H9 (cell line): ENCODE measurements around the gene LRP1B. TPM values are rescaled to one million over a fixed set of nuclear protein-coding genes. Genes with fewer than 3 reads are reported as not detected.

Experiments used
- DNase-seq: peaks from one replicate; pipeline ENCODE4 v3.0.0-alpha.2; 2017
- H2AFZ ChIP-seq: one replicate; pipeline ENCODE4 v1.6.1; 2013; ENCODE audit warnings: mild to moderate bottlenecking, low read length, control low read depth, moderate library complexity
- H2AK5ac ChIP-seq: 2 replicates; pipeline ENCODE4 v1.6.1; 2013; ENCODE audit warnings: low read length, control low read depth, mixed read lengths; ENCODE audit not compliant: insufficient read length
- H2BK120ac ChIP-seq: one replicate; pipeline ENCODE4 v1.6.1; 2013; ENCODE audit warnings: low read depth, mild to moderate bottlenecking, low read length, control low read depth, inconsistent platforms; ENCODE audit not compliant: poor library complexity, severe bottlenecking
- H2BK12ac ChIP-seq: 2 replicates; pipeline ENCODE4 v1.6.1; 2013; ENCODE audit warnings: low read length, control low read depth, mixed read lengths, low read depth; ENCODE audit not compliant: insufficient read length
- H2BK15ac ChIP-seq: 2 replicates; pipeline ENCODE4 v1.6.1; 2013; ENCODE audit warnings: low read depth, low read length, control low read depth
- H2BK20ac ChIP-seq: one replicate; pipeline ENCODE4 v1.6.1; 2013; ENCODE audit warnings: low read depth, mild to moderate bottlenecking, low read length, control low read depth, inconsistent platforms; ENCODE audit not compliant: poor library complexity, severe bottlenecking
- H2BK5ac ChIP-seq: 2 replicates; pipeline ENCODE4 v1.6.1; 2013; ENCODE audit warnings: low read length, control low read depth, mixed read lengths; ENCODE audit not compliant: insufficient read length
- H3K14ac ChIP-seq: 2 replicates; pipeline ENCODE4 v1.6.1; 2013; ENCODE audit warnings: low read length, control low read depth; ENCODE audit not compliant: insufficient read depth
- H3K18ac ChIP-seq: 2 replicates; pipeline ENCODE4 v1.6.1; 2013; ENCODE audit warnings: low read depth, mild to moderate bottlenecking, mixed read lengths, low read length, control low read depth; ENCODE audit not compliant: insufficient read length
- H3K23ac ChIP-seq: 2 replicates; pipeline ENCODE4 v1.6.1; 2013; ENCODE audit warnings: low read length, control low read depth, mixed read lengths, low read depth; ENCODE audit not compliant: insufficient read length
- H3K23me2 ChIP-seq: 2 replicates; pipeline ENCODE4 v1.6.1; 2013; ENCODE audit warnings: low read depth, mild to moderate bottlenecking, mixed read lengths, low read length, control low read depth; ENCODE audit not compliant: insufficient read length, poor library complexity, severe bottlenecking
- H3K27ac ChIP-seq: 2 replicates; pipeline ENCODE4 v1.5.1; 2013; ENCODE audit warnings: low read length, control low read depth, mixed read lengths, low read depth; ENCODE audit not compliant: insufficient read length
- H3K27me3 ChIP-seq: 2 replicates; pipeline ENCODE4 v1.6.1; 2013; ENCODE audit warnings: low read length, control low read depth, inconsistent platforms; ENCODE audit not compliant: insufficient read depth
- H3K4ac ChIP-seq: 2 replicates; pipeline ENCODE4 v1.6.1; 2013; ENCODE audit warnings: low read depth, mild to moderate bottlenecking, control low read depth, inconsistent platforms, low read length, moderate library complexity
- H3K4me1 ChIP-seq: 2 replicates; pipeline ENCODE4 v1.6.1; 2013; ENCODE audit warnings: low read length, control low read depth, inconsistent platforms; ENCODE audit not compliant: insufficient read depth
- H3K4me2 ChIP-seq: 2 replicates; pipeline ENCODE4 v1.6.1; 2013; ENCODE audit warnings: low read length, control low read depth, mixed read lengths; ENCODE audit not compliant: insufficient read length, insufficient read depth
- H3K56ac ChIP-seq: 2 replicates; pipeline ENCODE4 v1.6.1; 2013; ENCODE audit warnings: low read depth, mild to moderate bottlenecking, mixed read lengths, low read length, control low read depth; ENCODE audit not compliant: insufficient read length
- H3K79me1 ChIP-seq: 2 replicates; pipeline ENCODE4 v1.6.1; 2013; ENCODE audit warnings: low read depth, mild to moderate bottlenecking, moderate library complexity, low read length, control low read depth, inconsistent platforms; ENCODE audit not compliant: insufficient read depth, poor library complexity, severe bottlenecking
- H3K79me2 ChIP-seq: 2 replicates; pipeline ENCODE4 v1.6.1; 2013; ENCODE audit warnings: low read length, control low read depth, inconsistent platforms; ENCODE audit not compliant: insufficient read depth
- H3K9ac ChIP-seq: 2 replicates; pipeline ENCODE4 v1.6.1; 2013; ENCODE audit warnings: low read length, control low read depth, mixed read lengths; ENCODE audit not compliant: insufficient read length; ENCODE audit errors: extremely low read depth
- H3K9me3 ChIP-seq: one replicate; pipeline ENCODE4 v1.6.1; 2013; ENCODE audit warnings: low read depth, low read length, inconsistent platforms; ENCODE audit not compliant: control insufficient read depth
- H3T11ph ChIP-seq: one replicate; pipeline ENCODE4 v1.6.1; 2013; ENCODE audit warnings: mild to moderate bottlenecking, low read length, control low read depth, inconsistent platforms
- H4K20me1 ChIP-seq: one replicate; pipeline ENCODE4 v1.6.1; 2013; ENCODE audit not compliant: control insufficient read depth, insufficient read length, insufficient read depth
- H4K5ac ChIP-seq: 2 replicates; pipeline ENCODE4 v1.6.1; 2013; ENCODE audit warnings: low read depth, mild to moderate bottlenecking, mixed read lengths, low read length, control low read depth; ENCODE audit not compliant: insufficient read length
- H4K8ac ChIP-seq: replicated peaks from 2 replicates; pipeline ENCODE4 v1.6.1; 2013; ENCODE audit warnings: low read length, control low read depth, mixed read lengths, low read depth; ENCODE audit not compliant: insufficient read length
- H4K91ac ChIP-seq: 2 replicates; pipeline ENCODE4 v1.6.1; 2013; ENCODE audit warnings: low read depth, mild to moderate bottlenecking, moderate library complexity, mixed read lengths, low read length, control low read depth; ENCODE audit not compliant: insufficient read length
- H3K27ac Mint-ChIP-seq, 3 experiments: 2 replicates in 2 of 3; 3 replicates in 1 of 3; pipeline ENCODE4 v1.8.0; 2020 to 2021; ENCODE audit warnings: mixed read lengths in 3 of 3, mild to moderate bottlenecking in 1 of 3, moderate library complexity in 1 of 3
- H3K27me3 Mint-ChIP-seq: 2 replicates; pipeline ENCODE4 v1.8.0; 2021; ENCODE audit warnings: low read depth, mild to moderate bottlenecking, moderate library complexity, mixed read lengths
- H3K36me3 Mint-ChIP-seq, 3 experiments: 2 replicates in 2 of 3; 3 replicates in 1 of 3; pipeline ENCODE4 v1.8.0; 2020 to 2021; ENCODE audit warnings: low read depth in 3 of 3, mixed read lengths in 3 of 3; ENCODE audit not compliant: insufficient read depth in 1 of 3
- H3K4me1 Mint-ChIP-seq, 2 experiments: 2 replicates each; pipeline ENCODE4 v1.8.0; 2020; ENCODE audit warnings: mixed read lengths in 2 of 2
- H3K4me3 Mint-ChIP-seq, 2 experiments: 2 replicates in 1 of 2; 3 replicates in 1 of 2; pipeline ENCODE4 v1.8.0; 2020 to 2021; ENCODE audit warnings: mild to moderate bottlenecking in 2 of 2, mixed read lengths in 2 of 2, moderate library complexity in 1 of 2
- H3K9me3 Mint-ChIP-seq, 2 experiments: 2 replicates in 1 of 2; 3 replicates in 1 of 2; pipeline ENCODE4 v1.8.0; 2020; ENCODE audit warnings: mild to moderate bottlenecking in 2 of 2, mixed read lengths in 2 of 2, moderate library complexity in 1 of 2
- WGBS: extraction: QIAGEN DNeasy Blood & Tissue Kit; methylation state at CpG from one replicate; pipeline ENCODE4 v1.1.7; 2013; ENCODE audit warnings: missing lambda C conversion rate, low lambda C conversion rate, mixed read lengths; ENCODE audit not compliant: insufficient read length; ENCODE audit errors: extremely low coverage; 5-methylcytosine and 5-hydroxymethylcytosine counted together
- total RNA-seq: library from RNA; stranded (reverse); gene quantifications from 2 replicates; pipeline ENCODE4 v1.2.1, GENCODE V29; 2021
- TF ChIP-seq, protein P1 (sequence below): fragments of 200-600 bp; sonication (generic); conservative IDR thresholded peaks from 3 replicates; pipeline ENCODE4 v1.8.0; 2021; ENCODE audit warnings: antibody characterized with exemption, mild to moderate bottlenecking

The LRP1B gene
- total RNA-seq, 1 experiment from 2014 or later: not detected

DNA sequence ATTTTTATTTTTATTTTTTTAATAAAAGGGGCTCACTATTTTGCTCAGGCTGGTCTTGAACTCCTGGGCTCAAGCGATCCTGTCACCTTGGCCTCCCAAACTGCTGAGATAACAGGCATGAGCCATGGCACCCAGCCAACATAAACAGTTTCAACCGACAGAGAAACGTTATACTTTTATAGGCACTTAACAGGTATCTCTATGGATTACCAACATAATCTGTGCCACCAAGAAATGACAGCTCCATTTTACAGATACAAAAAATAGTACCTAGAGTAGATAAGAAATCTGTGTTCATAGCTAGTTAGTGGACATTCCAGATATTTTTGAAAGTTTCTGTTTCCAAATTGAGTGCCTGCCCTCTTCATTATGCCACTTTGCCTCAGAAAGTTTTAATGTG is 1316.7 kb downstream of the LRP1B start:
- no peak overlapping the region for H3K4me3 Mint-ChIP-seq

More for the DNA sequence above, 1316.7 kb downstream of the LRP1B start:
- no peaks in the 10 kb centered on the region for H3K27me3 ChIP-seq
- no peak overlapping the region for H2AK5ac ChIP-seq
- no peak overlapping the region for H3K4me2 ChIP-seq
- no peaks in the 10 kb centered on the region for H3K9me3 ChIP-seq
- Mint-ChIP-seq H3K27ac (no peak overlapping the region), H3K4me1 (no peaks in the 10 kb centered on the region), H3K36me3 (no peaks in the 10 kb centered on the region), H3K9me3 (no peaks in the 10 kb centered on the region), H3K27me3 (no peaks in the 10 kb centered on the region)
- TF ChIP-seq, protein P1, sequence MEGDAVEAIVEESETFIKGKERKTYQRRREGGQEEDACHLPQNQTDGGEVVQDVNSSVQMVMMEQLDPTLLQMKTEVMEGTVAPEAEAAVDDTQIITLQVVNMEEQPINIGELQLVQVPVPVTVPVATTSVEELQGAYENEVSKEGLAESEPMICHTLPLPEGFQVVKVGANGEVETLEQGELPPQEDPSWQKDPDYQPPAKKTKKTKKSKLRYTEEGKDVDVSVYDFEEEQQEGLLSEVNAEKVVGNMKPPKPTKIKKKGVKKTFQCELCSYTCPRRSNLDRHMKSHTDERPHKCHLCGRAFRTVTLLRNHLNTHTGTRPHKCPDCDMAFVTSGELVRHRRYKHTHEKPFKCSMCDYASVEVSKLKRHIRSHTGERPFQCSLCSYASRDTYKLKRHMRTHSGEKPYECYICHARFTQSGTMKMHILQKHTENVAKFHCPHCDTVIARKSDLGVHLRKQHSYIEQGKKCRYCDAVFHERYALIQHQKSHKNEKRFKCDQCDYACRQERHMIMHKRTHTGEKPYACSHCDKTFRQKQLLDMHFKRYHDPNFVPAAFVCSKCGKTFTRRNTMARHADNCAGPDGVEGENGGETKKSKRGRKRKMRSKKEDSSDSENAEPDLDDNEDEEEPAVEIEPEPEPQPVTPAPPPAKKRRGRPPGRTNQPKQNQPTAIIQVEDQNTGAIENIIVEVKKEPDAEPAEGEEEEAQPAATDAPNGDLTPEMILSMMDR: no peak
- H3K18ac ChIP-seq: no peak overlapping the region
- H3K27ac ChIP-seq: no peak overlapping the region
- no peaks in the 10 kb centered on the region for H4K20me1 ChIP-seq
- no peak overlapping the region for H3T11ph ChIP-seq
- no peaks in the 10 kb centered on the region for H3K79me2 ChIP-seq
- no peak overlapping the region for H4K8ac ChIP-seq
- no peak overlapping the region for H3K14ac ChIP-seq
- no peak overlapping the region for H3K23ac ChIP-seq
- H2BK20ac ChIP-seq: no peak overlapping the region
- no peak overlapping the region for H2BK120ac ChIP-seq
- no peaks in the 10 kb centered on the region for H3K23me2 ChIP-seq
- H3K4ac ChIP-seq: no peak overlapping the region
- no CpG with 5 or more reads among the region's 3 CpGs for WGBS
- no peak overlapping the region for H3K9ac ChIP-seq
- no peak overlapping the region for H4K5ac ChIP-seq
- no peak overlapping the region for H2BK12ac ChIP-seq
- H3K56ac ChIP-seq: no peak overlapping the region
- no peaks in the 10 kb centered on the region for H3K4me1 ChIP-seq
- DNase-seq: no peak
- no peak overlapping the region for H2BK5ac ChIP-seq
- no peak overlapping the region for H4K91ac ChIP-seq
- no peak overlapping the region for H2AFZ ChIP-seq
- H3K79me1 ChIP-seq: no peaks in the 10 kb centered on the region
- no peak overlapping the region for H2BK15ac ChIP-seq
